Left lung (tissue), 10 donors: Measurements from ENCODE around the gene BAIAP2L1. TPM values are rescaled to one million over a fixed set of nuclear protein-coding genes. Genes with fewer than 3 reads are reported as not detected.

Experiments used
- ATAC-seq: fragments of 200-7000 bp; cut with Tn5 transposase; one replicate; pipeline ENCODE4 v1.9.1; 2020; ENCODE audit warnings: moderate library complexity
- DNase-seq, 4 donors: peaks; one replicate each; pipeline ENCODE4 v3.0.0-alpha.2; 2013 to 2020
- H3K27ac ChIP-seq, 2 donors: fragments of 200-600 bp; sonication (generic) in 1 of 2; one replicate each; pipeline versions ENCODE4 v1.5.0 to v1.8.0; 2020 to 2021
- H3K27me3 ChIP-seq, 2 donors: fragments of 200-600 bp; sonication (generic) in 1 of 2; one replicate each; pipeline versions ENCODE4 v1.5.0 to v1.8.0; 2020 to 2021
- H3K36me3 ChIP-seq, 2 donors: fragments of 200-600 bp; sonication (generic) in 1 of 2; one replicate each; pipeline versions ENCODE4 v1.5.0 to v1.8.0; 2020 to 2021
- H3K4me1 ChIP-seq, 2 donors: fragments of 200-600 bp; one replicate each; pipeline ENCODE4 v1.8.0; 2021
- H3K4me3 ChIP-seq, 2 donors: fragments of 200-600 bp; sonication (generic) in 1 of 2; one replicate each; pipeline versions ENCODE4 v1.5.0 to v1.8.0; 2020 to 2021; ENCODE audit warnings: mild to moderate bottlenecking in 1 of 2
- H3K9me3 ChIP-seq, 2 donors: fragments of 200-600 bp; sonication (generic) in 1 of 2; one replicate each; pipeline versions ENCODE4 v1.5.0 to v1.8.0; 2020 to 2021
- CTCF ChIP-seq, 2 donors: fragments of 200-600 bp; sonication (generic) in 1 of 2; IDR thresholded peaks; one replicate each; pipeline versions ENCODE4 v1.5.0 to v1.8.0; 2021; ENCODE audit warnings: antibody characterized with exemption in 2 of 2
- intact Hi-C, 2 donors: fragments of 100-400 bp; cut with DNase I; formaldehyde crosslinking; loops; one replicate each; pipeline versions ENCODE4 v1.11.2 to v1.14.2; 2022
- polyA plus RNA-seq, 6 donors: library from polyadenylated mRNA; unstranded; fragments of 120-200 nt; gene quantifications; one replicate each; pipeline ENCODE4 v1.2.1, GENCODE V29; 2013; ENCODE audit not compliant: insufficient read length in 6 of 6
- total RNA-seq, 2 donors: library from RNA; stranded (reverse); fragmentation: NEBNext Ultra II Directional; extraction: Animal tissue kit (Norgen Biotek cat#: 25700); gene quantifications; one replicate each; pipeline ENCODE4 v1.2.1, GENCODE V29; 2021
- donor health status: DM: no; HTN: yes; CAD: no.
- donor health status: DM: no; HTN: no; CAD: no.

BAIAP2L1 gene
- total and polyA plus RNA-seq, 8 donors: 16.6 to 31.8 (median 20.9) TPM

- intact Hi-C loops: no loop called here
- ATAC-seq (no peak), DNase-seq (peak in 1 of 4 donors; percentile 12)
- H3K27ac ChIP-seq: peak overlapping the region; percentile 62 to 83
- no peak overlapping the region for H3K4me3 ChIP-seq
- H3K27me3 ChIP-seq: no peaks in the 10 kb centered on the region
- TF ChIP-seq CTCF (IDR thresholded peaks at IDR 0.05): no peak
- H3K9me3 ChIP-seq: no peaks in the 10 kb centered on the region
- H3K36me3 ChIP-seq: peaks cover 0 to 27% of the 10 kb centered on the region in 2 donors
- H3K4me1 ChIP-seq: peaks cover 13 to 90% of the 10 kb centered on the region in 2 donors
Measured at GRCh38 chr7:98249106-98249505, 151.8 kb downstream of the BAIAP2L1 start.

GRCh38 chr7:98248156-98248555 lies 152.7 kb downstream of the BAIAP2L1 start:
- Histone ChIP-seq H3K36me3 (peaks cover 0 to 36% of the 10 kb centered on the region in 2 donors), H3K27me3 (no peaks in the 10 kb centered on the region), H3K9me3 (no peaks in the 10 kb centered on the region), H3K4me3 (no peak overlapping the region), H3K27ac (peak overlapping the region; percentile 26 to 83), H3K4me1 (peaks cover 13 to 84% of the 10 kb centered on the region in 2 donors)
- intact Hi-C loops: no loop called here
- DNase-seq (no peak), ATAC-seq (no peak)
- no peak for TF ChIP-seq CTCF (IDR thresholded peaks at IDR 0.05)

GRCh38 chr7:98244871-98245270 lies 156.0 kb downstream of the BAIAP2L1 start:
- Histone ChIP-seq H3K9me3 (no peaks in the 10 kb centered on the region), H3K27ac (peak overlapping the region in 1 of 2 donors; percentile 73), H3K36me3 (peaks cover 0 to 60% of the 10 kb centered on the region in 2 donors), H3K4me1 (peaks cover 0 to 59% of the 10 kb centered on the region in 2 donors), H3K27me3 (no peaks in the 10 kb centered on the region), H3K4me3 (no peak overlapping the region)
- no peak for ATAC-seq
- TF ChIP-seq CTCF (IDR thresholded peaks at IDR 0.05): no peak
- intact Hi-C loops: no loop called here
- no peak for DNase-seq

- DNase-seq: no peak
- Histone ChIP-seq H3K27me3 (no peaks in the 10 kb centered on the region), H3K4me1 (peaks cover 0 to 40% of the 10 kb centered on the region in 2 donors), H3K36me3 (peaks cover 0 to 76% of the 10 kb centered on the region in 2 donors), H3K27ac (no peak overlapping the region), H3K9me3 (no peaks in the 10 kb centered on the region), H3K4me3 (no peak overlapping the region)
- TF ChIP-seq CTCF (IDR thresholded peaks at IDR 0.05): no peak
- intact Hi-C loops: no loop called here
- ATAC-seq: no peak
Measured at GRCh38 chr7:98242934-98243333, 158.0 kb downstream of the BAIAP2L1 start.

GRCh38 chr7:98242342-98242741 lies 158.5 kb downstream of the BAIAP2L1 start:
- peaks cover 0 to 77% of the 10 kb centered on the region in 2 donors for H3K36me3 ChIP-seq
- no peak for ATAC-seq

More at GRCh38 chr7:98242342-98242741, 158.5 kb downstream of the BAIAP2L1 start:
- H3K4me3 ChIP-seq: no peak overlapping the region
- intact Hi-C loops: no loop called here
- H3K9me3 ChIP-seq: no peaks in the 10 kb centered on the region
- TF ChIP-seq CTCF (IDR thresholded peaks at IDR 0.05): no peak
- peaks cover 0 to 34% of the 10 kb centered on the region in 2 donors for H3K4me1 ChIP-seq
- no peaks in the 10 kb centered on the region for H3K27me3 ChIP-seq
- H3K27ac ChIP-seq: no peak overlapping the region
- DNase-seq: no peak
